GM06990 (cell line): Measurements from ENCODE around the gene OLFM1.

Experiments used
- DNase-seq: peaks from one replicate; pipeline ENCODE4 v3.0.0-alpha.2; 2011; ENCODE audit not compliant: insufficient read length; ENCODE audit errors: extremely low read depth
- H3K27me3 ChIP-seq: replicated peaks from 2 replicates; pipeline ENCODE4 v1.6.0; 2011; ENCODE audit warnings: low read length; ENCODE audit not compliant: control insufficient read depth, insufficient read depth
- H3K36me3 ChIP-seq: 2 replicates; pipeline ENCODE4 v1.5.1; 2011; ENCODE audit warnings: low read length; ENCODE audit not compliant: control insufficient read depth, insufficient read depth
- H3K4me3 ChIP-seq: replicated peaks from 2 replicates; pipeline ENCODE4 v1.5.1; 2011; ENCODE audit warnings: low read depth, mild to moderate bottlenecking, control low read depth, low read length
- CTCF ChIP-seq: IDR thresholded peaks from 2 replicates; pipeline ENCODE4 v1.5.1; 2011; ENCODE audit warnings: low read length, control low read depth, mild to moderate bottlenecking, inconsistent platforms; ENCODE audit not compliant: insufficient read depth, poor library complexity, severe bottlenecking

OLFM1 gene

GRCh38 chr9:135051316-135052038 lies 36.0 kb upstream of the OLFM1 start:
- TF ChIP-seq CTCF, result no peak
- H3K27me3 ChIP-seq, result no peaks in the 10 kb centered on the region; the same call in 1 of the 2 replicates
- no peaks in the 10 kb centered on the region for H3K36me3 ChIP-seq
- H3K4me3 ChIP-seq, result no peak overlapping the region
- DNase-seq, result no peak

- no peaks in the 10 kb centered on the region; the same call in 1 of the 2 replicates for H3K27me3 ChIP-seq
- H3K4me3 ChIP-seq, result no peak overlapping the region
- no peak for DNase-seq
- no peaks in the 10 kb centered on the region for H3K36me3 ChIP-seq
- TF ChIP-seq CTCF, result no peak
Observed at GRCh38 chr9:135053133-135053532, 34.3 kb upstream of the OLFM1 start.

GRCh38 chr9:135055181-135055580 lies 32.3 kb upstream of the OLFM1 start:
- Histone ChIP-seq H3K36me3 (no peaks in the 10 kb centered on the region), H3K27me3 (no peaks in the 10 kb centered on the region), H3K4me3 (no peak overlapping the region)
- no peak for TF ChIP-seq CTCF
- DNase-seq, result no peak

- H3K36me3 ChIP-seq, result no peaks in the 10 kb centered on the region
- no peak overlapping the region for H3K4me3 ChIP-seq
- no peak for DNase-seq
- H3K27me3 ChIP-seq, result no peaks in the 10 kb centered on the region
- TF ChIP-seq CTCF, result no peak
Observed at GRCh38 chr9:135056541-135056940, 30.9 kb upstream of the OLFM1 start.

- no peak for TF ChIP-seq CTCF
- no peaks in the 10 kb centered on the region for H3K27me3 ChIP-seq
- no peaks in the 10 kb centered on the region for H3K36me3 ChIP-seq
- DNase-seq, result no peak
- H3K4me3 ChIP-seq, result no peak overlapping the region
Observed at GRCh38 chr9:135060461-135061116, 26.9 kb upstream of the OLFM1 start.
